Lower lobe of right lung (tissue), 2 donors: Measurements from ENCODE around the gene ATP6V1A. TPM values are rescaled to one million over a fixed set of nuclear protein-coding genes. Genes with fewer than 3 reads are reported as not detected.

Experiments
- ATAC-seq, 2 donors: fragments of 200-7000 bp; cut with Tn5 transposase; one replicate each; pipeline ENCODE4 v1.9.1; 2020 to 2022; ENCODE audit warnings: mild to moderate bottlenecking in 2 of 2, moderate library complexity in 2 of 2
- DNase-seq: peaks from one replicate; pipeline ENCODE4 v3.0.0-alpha.2; 2020
- H3K27ac ChIP-seq: fragments of 200-600 bp; one replicate; pipeline ENCODE4 v1.8.0; 2022
- H3K27me3 ChIP-seq: fragments of 200-600 bp; one replicate; pipeline ENCODE4 v1.8.0; 2022; ENCODE audit warnings: low read depth
- H3K36me3 ChIP-seq: fragments of 200-600 bp; one replicate; pipeline ENCODE4 v1.8.0; 2022; ENCODE audit warnings: mild to moderate bottlenecking
- H3K4me1 ChIP-seq: fragments of 200-600 bp; one replicate; pipeline ENCODE4 v1.8.0; 2022
- H3K4me3 ChIP-seq: fragments of 200-600 bp; one replicate; pipeline ENCODE4 v1.8.0; 2022; ENCODE audit warnings: mild to moderate bottlenecking
- H3K9me3 ChIP-seq: fragments of 200-600 bp; one replicate; pipeline ENCODE4 v1.8.0; 2022
- intact Hi-C: fragments of 100-400 bp; cut with DNase I; formaldehyde crosslinking; loops from one replicate; pipeline ENCODE4 v1.11.0; 2022
- total RNA-seq: library from RNA; stranded (reverse); fragmentation: NEBNext Ultra II Directional; extraction: Animal tissue kit (Norgen Biotek cat#: 25700); gene quantifications from one replicate; pipeline ENCODE4 v1.2.1, GENCODE V29; 2021
- TF ChIP-seq, protein P1 (sequence below): fragments of 200-600 bp; IDR thresholded peaks from one replicate; pipeline ENCODE4 v1.8.0; 2022; ENCODE audit warnings: antibody characterized with exemption, mild to moderate bottlenecking
- donor health status: DM: no; HTN: yes; CAD: no; lungs with severe emphysema.

The ATP6V1A gene
- total RNA-seq, 1 donor from 2014 or later: 104 TPM

DNA sequence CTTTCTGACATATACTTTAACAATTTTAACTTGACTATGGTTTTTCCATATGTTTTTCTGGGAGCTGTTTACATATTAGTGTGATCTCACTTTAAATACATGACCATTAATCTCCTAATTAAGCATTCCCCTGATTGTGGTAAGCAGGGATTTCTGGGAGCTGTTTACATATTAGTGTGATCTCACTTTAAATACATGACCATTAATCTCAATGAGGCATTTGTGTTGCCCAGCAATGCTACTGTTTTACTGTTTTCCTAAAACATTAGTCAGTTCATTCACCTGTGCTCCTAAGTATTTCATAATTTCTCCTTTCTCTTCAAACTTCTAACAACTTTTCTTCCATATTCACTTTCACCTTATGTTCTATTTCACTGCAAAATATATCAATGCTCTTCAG is 88.1 kb downstream of the ATP6V1A start:
- no peaks in the 10 kb centered on the region for H3K36me3 ChIP-seq
- no peak overlapping the region for H3K4me3 ChIP-seq
- no peak overlapping the region for H3K27ac ChIP-seq
- TF ChIP-seq, protein P1, sequence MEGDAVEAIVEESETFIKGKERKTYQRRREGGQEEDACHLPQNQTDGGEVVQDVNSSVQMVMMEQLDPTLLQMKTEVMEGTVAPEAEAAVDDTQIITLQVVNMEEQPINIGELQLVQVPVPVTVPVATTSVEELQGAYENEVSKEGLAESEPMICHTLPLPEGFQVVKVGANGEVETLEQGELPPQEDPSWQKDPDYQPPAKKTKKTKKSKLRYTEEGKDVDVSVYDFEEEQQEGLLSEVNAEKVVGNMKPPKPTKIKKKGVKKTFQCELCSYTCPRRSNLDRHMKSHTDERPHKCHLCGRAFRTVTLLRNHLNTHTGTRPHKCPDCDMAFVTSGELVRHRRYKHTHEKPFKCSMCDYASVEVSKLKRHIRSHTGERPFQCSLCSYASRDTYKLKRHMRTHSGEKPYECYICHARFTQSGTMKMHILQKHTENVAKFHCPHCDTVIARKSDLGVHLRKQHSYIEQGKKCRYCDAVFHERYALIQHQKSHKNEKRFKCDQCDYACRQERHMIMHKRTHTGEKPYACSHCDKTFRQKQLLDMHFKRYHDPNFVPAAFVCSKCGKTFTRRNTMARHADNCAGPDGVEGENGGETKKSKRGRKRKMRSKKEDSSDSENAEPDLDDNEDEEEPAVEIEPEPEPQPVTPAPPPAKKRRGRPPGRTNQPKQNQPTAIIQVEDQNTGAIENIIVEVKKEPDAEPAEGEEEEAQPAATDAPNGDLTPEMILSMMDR: no peak
- H3K27me3 ChIP-seq: no peaks in the 10 kb centered on the region
- H3K9me3 ChIP-seq: no peaks in the 10 kb centered on the region
- H3K4me1 ChIP-seq: peaks cover 13% of the 10 kb centered on the region
- intact Hi-C loops: loop anchor here (10.0 kb wide), 1 partner anchor 70 kb away; no protein-coding TSS in a partner anchor
- DNase-seq: no peak
- no peak for ATAC-seq

DNA sequence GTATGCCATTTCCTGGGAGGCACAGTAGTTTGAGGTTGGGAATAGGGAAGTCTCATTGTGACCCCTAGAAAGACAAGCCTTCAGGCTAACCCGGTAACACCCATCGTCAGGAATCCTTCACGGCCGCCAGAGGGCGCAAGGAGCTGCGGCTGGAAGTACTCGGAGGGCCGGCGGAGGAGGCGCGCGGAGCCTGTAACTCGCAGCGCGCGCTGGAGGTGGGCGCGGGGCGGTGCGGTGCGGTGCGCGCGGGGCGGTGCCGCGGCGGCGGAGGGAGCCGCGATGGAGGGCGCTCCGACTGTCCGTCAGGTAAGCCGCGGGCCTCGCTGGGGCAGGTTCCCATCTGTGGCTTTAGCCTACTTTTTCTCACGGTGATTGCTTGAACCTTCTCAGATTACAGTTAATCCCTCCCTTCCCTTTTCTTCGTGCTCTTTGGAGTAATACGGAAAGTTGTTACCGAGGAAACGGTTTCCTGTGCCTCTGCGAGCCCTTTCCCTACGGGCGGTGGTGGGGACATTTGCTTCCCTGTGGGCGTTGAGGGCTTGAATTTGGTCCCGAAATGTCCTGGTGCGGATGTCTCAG is 91.9 kb downstream of the ATP6V1A start, which contains the start of gene GRAMD1C:
Gene GRAMD1C, plus strand, starts transcription at position 158 of the 579 bp plus-strand sequence. Its CDS starts 122 bp downstream, at position 280.
- peak; percentile 93 for DNase-seq
- TF ChIP-seq, protein P1: peak; percentile 84
- H3K27ac ChIP-seq: peak within 1 kb of the TSS; percentile 15

DNA sequence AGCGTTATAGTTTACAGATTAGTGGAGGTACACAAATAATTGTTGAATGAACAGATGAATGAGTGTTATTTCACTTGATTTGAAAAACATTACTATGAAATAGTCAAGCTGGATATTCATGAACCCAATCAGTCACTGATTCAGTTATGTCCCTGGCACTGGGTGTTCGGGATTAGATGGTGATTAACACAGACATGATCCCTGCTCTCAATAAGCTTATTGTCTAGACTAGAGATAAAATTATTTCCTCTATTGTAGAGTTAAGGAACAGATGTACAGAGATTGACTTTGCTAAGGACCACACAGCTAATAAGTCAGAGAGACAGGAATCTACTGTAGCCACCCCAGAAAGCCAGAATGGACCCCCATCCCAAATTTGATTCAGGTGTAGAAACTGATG is 92.7 kb downstream of the ATP6V1A start:
- Histone ChIP-seq H3K9me3 (no peaks in the 10 kb centered on the region), H3K4me3 (peak overlapping the region; percentile 64), H3K27me3 (no peaks in the 10 kb centered on the region), H3K27ac (no peak overlapping the region), H3K36me3 (no peaks in the 10 kb centered on the region), H3K4me1 (peaks cover 8% of the 10 kb centered on the region)
- no peak for ATAC-seq
- no peak for DNase-seq
- intact Hi-C loops: loop anchor here (10.0 kb wide), 1 partner anchor 65 kb away; no protein-coding TSS in a partner anchor
- TF ChIP-seq, protein P1: no peak

More for the DNA sequence above, 91.9 kb downstream of the ATP6V1A start, which contains the start of gene GRAMD1C:
- Histone ChIP-seq H3K4me3 (peak within 1 kb of the TSS; percentile 64), H3K27me3 (no peaks in the 10 kb centered on the region), H3K36me3 (no peaks in the 10 kb centered on the region), H3K4me1 (peaks cover 8% of the 10 kb centered on the region), H3K9me3 (no peaks in the 10 kb centered on the region)
- ATAC-seq: peak; percentile 98 to 99
- intact Hi-C loops: loop anchor here (10.0 kb wide), 1 partner anchor 66 kb away; no protein-coding TSS in a partner anchor

DNA sequence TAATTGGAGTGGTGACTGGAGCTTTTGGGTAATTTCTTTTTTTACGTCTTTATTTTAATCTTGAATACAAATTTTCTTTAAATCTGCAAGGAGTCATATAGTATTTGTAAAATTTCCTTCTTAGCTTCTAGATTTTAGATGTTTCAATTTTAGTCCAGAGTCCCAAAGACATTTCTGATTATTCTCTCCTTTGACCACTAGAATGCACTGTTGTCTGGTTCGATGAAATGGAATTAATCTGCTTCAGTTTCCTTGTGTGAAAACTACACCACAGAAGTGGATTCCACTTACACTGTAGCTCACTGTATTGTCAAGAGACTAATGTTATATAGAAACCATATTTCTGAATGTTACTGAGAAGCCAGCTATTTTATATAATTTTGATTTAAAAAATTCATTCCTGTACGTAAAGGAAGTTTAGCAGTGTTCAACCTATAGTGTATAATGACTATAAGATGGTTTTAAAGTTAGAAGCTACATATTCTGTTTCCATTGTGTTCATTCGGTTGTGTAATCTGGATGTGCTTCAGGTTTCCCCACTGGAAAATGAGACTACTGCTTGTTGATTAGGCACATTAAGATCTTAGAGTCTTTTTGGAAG is 97.9 kb downstream of the ATP6V1A start:
- peak; percentile 68 to 81 for ATAC-seq
- DNase-seq: no peak
- no peak overlapping the region for H3K27ac ChIP-seq

DNA sequence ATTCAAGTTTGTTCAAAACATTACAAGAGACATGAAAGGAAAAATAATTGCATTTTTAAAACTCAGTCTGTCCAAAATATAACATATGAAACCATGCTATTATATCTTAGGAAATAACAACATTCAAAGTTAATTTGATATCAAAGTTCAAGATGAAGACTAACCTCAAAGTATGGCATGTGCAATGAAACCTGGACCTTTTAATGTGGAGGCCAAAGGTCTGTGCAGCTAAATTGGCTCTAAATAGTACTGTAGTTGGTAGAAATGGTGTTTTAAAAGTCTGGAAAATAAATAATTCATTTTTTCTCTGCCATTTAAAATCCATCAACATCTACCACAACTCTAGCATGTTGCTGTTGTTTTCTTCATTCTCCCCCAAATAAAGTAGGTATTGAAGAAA is 100.4 kb downstream of the ATP6V1A start:
- no peak for ATAC-seq

More for the DNA sequence above, 97.9 kb downstream of the ATP6V1A start:
- Histone ChIP-seq H3K4me1 (no peaks in the 10 kb centered on the region), H3K36me3 (no peaks in the 10 kb centered on the region), H3K9me3 (no peaks in the 10 kb centered on the region), H3K4me3 (no peak overlapping the region), H3K27me3 (no peaks in the 10 kb centered on the region)
- TF ChIP-seq, protein P1: peak; percentile 56
- intact Hi-C loops: no loop called here

More for the DNA sequence above, 100.4 kb downstream of the ATP6V1A start:
- Histone ChIP-seq H3K9me3 (no peaks in the 10 kb centered on the region), H3K27me3 (no peaks in the 10 kb centered on the region), H3K36me3 (no peaks in the 10 kb centered on the region), H3K27ac (peak overlapping the region; percentile 54), H3K4me3 (no peak overlapping the region), H3K4me1 (no peaks in the 10 kb centered on the region)
- no peak for DNase-seq
- intact Hi-C loops: no loop called here
- TF ChIP-seq, protein P1: no peak
